ENCODE results near the gene MELTF. TPM values are rescaled to one million over a fixed set of nuclear protein-coding genes. Genes with fewer than 3 reads are reported as not detected.
A peak's percentile ranks its signal among the peaks of the same experiment; 100 is the strongest.

Gene MELTF
- total RNA-seq, 1 donor from 2014 or later, result 61.5 TPM

DNA sequence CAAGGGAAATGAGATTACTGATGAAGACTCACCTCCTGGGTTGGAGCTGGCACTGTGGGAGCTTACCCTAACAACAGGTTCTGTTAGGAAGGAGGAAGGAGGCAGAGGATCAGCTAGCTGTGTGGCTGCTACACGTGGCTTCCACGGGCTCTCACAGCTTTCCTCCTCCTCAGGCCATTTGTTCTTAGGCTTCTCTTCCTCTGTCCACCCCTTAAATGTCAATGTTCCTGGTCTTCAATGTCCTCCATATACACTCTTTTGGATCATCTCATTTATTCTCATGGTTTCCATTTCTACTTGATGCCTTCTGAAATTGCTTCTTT, 66.0 kb downstream of the MELTF start:
- Mint-ChIP-seq H3K27me3 (no peaks in the 10 kb centered on the region), H3K9me3 (no peaks in the 10 kb centered on the region), H3K4me3 (no peak overlapping the region), H3K36me3 (ENCODE audit: low read depth) (no peaks in the 10 kb centered on the region), H3K4me1 (peaks cover 36% of the 10 kb centered on the region), H3K27ac (no peak overlapping the region)
- CTCF ChIA-PET, result interaction anchor here (1.0 kb wide), 1 partner anchor 126 kb away, joined by 3 read pairs; no protein-coding TSS in a partner anchor
- TF ChIP-seq, protein P1, sequence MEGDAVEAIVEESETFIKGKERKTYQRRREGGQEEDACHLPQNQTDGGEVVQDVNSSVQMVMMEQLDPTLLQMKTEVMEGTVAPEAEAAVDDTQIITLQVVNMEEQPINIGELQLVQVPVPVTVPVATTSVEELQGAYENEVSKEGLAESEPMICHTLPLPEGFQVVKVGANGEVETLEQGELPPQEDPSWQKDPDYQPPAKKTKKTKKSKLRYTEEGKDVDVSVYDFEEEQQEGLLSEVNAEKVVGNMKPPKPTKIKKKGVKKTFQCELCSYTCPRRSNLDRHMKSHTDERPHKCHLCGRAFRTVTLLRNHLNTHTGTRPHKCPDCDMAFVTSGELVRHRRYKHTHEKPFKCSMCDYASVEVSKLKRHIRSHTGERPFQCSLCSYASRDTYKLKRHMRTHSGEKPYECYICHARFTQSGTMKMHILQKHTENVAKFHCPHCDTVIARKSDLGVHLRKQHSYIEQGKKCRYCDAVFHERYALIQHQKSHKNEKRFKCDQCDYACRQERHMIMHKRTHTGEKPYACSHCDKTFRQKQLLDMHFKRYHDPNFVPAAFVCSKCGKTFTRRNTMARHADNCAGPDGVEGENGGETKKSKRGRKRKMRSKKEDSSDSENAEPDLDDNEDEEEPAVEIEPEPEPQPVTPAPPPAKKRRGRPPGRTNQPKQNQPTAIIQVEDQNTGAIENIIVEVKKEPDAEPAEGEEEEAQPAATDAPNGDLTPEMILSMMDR (IDR thresholded peaks at IDR 0.05), result no peak
- no peak for DNase-seq
- intact Hi-C loops (cut with micrococcal nuclease), result loop anchor here (10.0 kb wide), 1 partner anchor 249 kb away; the partner anchor contains the start of genes CEP19 and PIGX
- ATAC-seq (ENCODE audit: low read depth), result no peak
- POLR2A ChIA-PET, result interaction anchor here (1.0 to 1.4 kb wide), 3 partner anchors 21 to 251 kb away, joined by 3 to 10 read pairs (median 3); partner anchors contain the start of genes NCBP2 and SENP5

DNA sequence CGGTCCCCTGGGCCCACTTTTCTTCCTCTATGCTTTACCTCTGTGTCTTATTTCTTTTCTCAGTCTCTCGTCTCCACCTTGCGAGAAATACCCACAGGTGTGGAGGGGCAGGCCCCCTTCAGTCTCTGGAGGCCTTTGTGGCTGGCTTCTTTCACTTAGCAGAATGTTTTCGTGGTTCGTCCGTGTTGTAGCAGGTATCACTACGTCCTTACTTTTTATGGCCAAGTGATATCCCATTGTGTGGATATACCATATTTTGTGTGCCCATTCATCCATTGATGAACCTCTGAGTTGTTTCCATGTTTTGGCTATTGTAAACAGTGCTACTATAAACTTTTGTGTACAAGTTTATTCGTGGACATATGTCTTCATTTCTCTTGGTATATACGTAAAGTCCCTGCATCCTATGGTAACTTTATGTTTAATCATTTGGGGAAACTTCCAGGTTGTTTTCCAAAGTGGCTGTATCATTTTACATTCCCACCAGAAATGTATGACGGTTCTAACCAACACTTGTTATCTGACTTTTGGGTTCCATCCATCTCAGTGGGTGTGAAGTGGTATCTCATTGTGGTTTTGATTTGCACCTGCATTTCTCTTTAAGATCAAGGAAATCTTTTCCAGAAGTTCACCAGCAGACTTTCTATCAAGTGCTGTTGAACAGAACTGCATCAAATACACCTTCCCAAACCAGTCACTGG, 66.5 kb downstream of the MELTF start:
- H3K9me3 Mint-ChIP-seq, result no peaks in the 10 kb centered on the region
- H3K36me3 Mint-ChIP-seq (ENCODE audit: low read depth), result no peaks in the 10 kb centered on the region
- peak overlapping the region; percentile 32 for H3K27ac Mint-ChIP-seq
- DNase-seq (no peak), ATAC-seq (ENCODE audit: low read depth) (peak; percentile 53)
- POLR2A ChIA-PET, result interaction anchor here (1.0 to 1.3 kb wide), 2 partner anchors 21 to 95 kb away, joined by 3 to 10 read pairs; partner anchors contain the start of genes NCBP2 and SENP5
- no peaks in the 10 kb centered on the region for H3K27me3 Mint-ChIP-seq
- CTCF ChIA-PET, result interaction anchor here (1.0 kb wide), 1 partner anchor 125 kb away, joined by 3 read pairs; no protein-coding TSS in a partner anchor
- intact Hi-C loops (cut with micrococcal nuclease), result loop anchor here (10.0 kb wide), 1 partner anchor 248 kb away; the partner anchor contains the start of genes CEP19 and PIGX
- peak overlapping the region; percentile 30 for H3K4me3 Mint-ChIP-seq
- H3K4me1 Mint-ChIP-seq, result peaks cover 34% of the 10 kb centered on the region
- TF ChIP-seq, protein P1 (IDR thresholded peaks at IDR 0.05), result no peak

DNA sequence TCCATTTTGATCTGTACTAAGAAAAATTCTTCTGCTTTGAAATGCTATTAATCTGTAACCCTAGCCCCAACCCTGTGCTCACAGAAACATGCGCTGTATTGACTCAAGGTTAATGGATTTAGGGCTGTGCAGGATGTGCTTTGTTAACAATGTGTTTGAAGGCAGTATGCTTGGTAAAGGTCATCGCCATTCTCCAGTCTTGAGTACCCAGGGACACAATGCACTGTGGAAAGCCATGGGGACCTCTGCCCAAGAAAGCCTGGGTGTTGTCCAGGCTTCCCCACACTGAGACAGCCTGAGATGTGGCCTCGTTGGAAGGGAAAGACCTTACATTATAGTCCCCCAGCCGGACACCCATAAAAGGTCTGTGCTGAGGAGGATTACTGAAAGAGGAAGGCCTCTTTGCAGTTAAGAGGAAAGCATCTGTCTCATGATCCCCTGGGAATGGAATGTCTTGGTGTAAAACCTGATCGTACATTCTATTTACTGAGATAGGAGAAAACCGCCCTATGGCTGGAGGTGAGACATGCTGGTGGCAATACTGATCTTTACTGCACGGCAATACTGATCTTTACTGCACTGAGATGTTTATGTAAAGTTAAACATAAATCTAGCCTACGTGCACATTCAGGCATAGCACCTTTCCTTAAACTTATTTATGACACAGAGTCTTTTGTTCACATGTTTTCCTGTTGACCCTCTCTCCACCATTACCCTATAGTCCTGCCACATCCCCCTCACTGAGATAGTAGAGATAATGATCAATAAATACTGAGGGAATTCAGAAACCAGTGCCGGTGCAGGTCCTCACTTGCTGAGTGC, 67.3 kb downstream of the MELTF start:
- TF ChIP-seq, protein P1 (IDR thresholded peaks at IDR 0.05), result no peak
- intact Hi-C loops (cut with micrococcal nuclease), result loop anchor here (10.0 kb wide), 1 partner anchor 248 kb away; the partner anchor contains the start of genes CEP19 and PIGX
- peak overlapping the region; percentile 30 for H3K4me3 Mint-ChIP-seq
- peaks cover 27% of the 10 kb centered on the region for H3K4me1 Mint-ChIP-seq
- DNase-seq (no peak), ATAC-seq (ENCODE audit: low read depth) (peak; percentile 53)
- no peaks in the 10 kb centered on the region for H3K9me3 Mint-ChIP-seq
- ChIA-PET CTCF (no interaction called here), POLR2A (no interaction called here)
- H3K27ac Mint-ChIP-seq, result peak overlapping the region; percentile 32
- no peaks in the 10 kb centered on the region for H3K27me3 Mint-ChIP-seq
- no peaks in the 10 kb centered on the region for H3K36me3 Mint-ChIP-seq (ENCODE audit: low read depth)

DNA sequence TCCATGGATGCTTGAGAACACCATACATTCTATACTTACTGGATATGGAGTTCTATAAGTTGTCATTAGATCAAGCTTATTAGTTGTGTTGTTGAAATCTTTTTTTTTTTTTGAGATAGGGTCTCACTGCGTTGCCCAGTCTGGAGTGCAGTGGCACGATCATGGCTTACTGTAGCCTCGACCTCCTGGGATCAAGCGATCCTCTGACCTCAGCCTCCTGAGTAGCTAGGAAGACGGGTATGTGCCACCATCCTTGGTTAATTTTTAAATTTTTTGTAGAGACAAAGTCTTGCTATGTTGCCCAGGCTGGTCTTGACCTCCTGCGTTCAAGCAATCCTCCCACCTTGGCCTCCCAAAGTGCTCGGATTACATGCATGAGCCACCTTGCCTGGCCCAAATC, 74.8 kb downstream of the MELTF start:
- no peaks in the 10 kb centered on the region for H3K27me3 Mint-ChIP-seq
- H3K4me1 Mint-ChIP-seq, result no peaks in the 10 kb centered on the region
- DNase-seq, result no peak
- TF ChIP-seq, protein P1 (IDR thresholded peaks at IDR 0.05), result no peak
- no peak overlapping the region for H3K27ac Mint-ChIP-seq
- ATAC-seq (ENCODE audit: low read depth), result no peak
- POLR2A ChIA-PET, result interaction anchor here (0.7 to 1.0 kb wide), 2 partner anchors 13 to 504 kb away, joined by 5 read pairs; partner anchors contain the start of gene NCBP2
- no peak overlapping the region for H3K4me3 Mint-ChIP-seq
- H3K36me3 Mint-ChIP-seq (ENCODE audit: low read depth), result no peaks in the 10 kb centered on the region
- CTCF ChIA-PET, result interaction anchor here (0.6 to 1.1 kb wide), 2 partner anchors 15 to 955 kb away, joined by 3 to 4 read pairs; no protein-coding TSS in a partner anchor
- intact Hi-C loops (cut with micrococcal nuclease), result no loop called here
- peaks cover 3% of the 10 kb centered on the region for H3K9me3 Mint-ChIP-seq

Other genes starting within 250 kb of the MELTF start
- 35.8 and 45.2 TPM in 2 replicates for gene SENP5, start 161.9 kb downstream of the MELTF start, total RNA-seq
- gene NCBP2, start 87.3 kb downstream of the MELTF start, total RNA-seq, result 77.8 and 85.1 TPM in 2 replicates
- 1.8 and 2.0 TPM in 2 replicates for gene PIGZ, start 61.0 kb downstream of the MELTF start, total RNA-seq

All from activated B cell treated with CpG ODN at 0.5 μM for 24 hours (primary cell).